ENCODE data around the gene TOE1. TPM values are rescaled to one million over a fixed set of nuclear protein-coding genes. Genes with fewer than 3 reads are reported as not detected.

Gene TOE1
- polyA plus RNA-seq, 1 donor from 2014 or later, result 18.6 TPM

DNA sequence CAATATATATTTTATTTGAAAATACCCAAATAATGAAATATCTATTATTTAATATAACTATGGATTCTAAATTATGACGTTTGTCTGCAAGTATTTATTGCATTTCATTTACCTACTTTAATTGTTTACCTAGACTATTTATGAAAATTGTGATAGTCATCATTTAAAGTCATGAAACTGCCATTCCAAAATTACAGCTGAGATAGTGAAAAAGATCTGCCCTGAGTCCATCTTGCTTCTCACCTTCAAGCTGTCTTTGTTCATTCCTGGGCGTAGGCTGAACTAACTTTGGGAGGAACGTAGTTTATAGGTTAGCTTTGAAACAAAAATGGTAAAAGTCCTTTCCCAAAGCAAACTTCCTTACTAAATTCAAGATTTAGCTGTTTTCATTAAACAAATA lies 25.7 kb upstream of the TOE1 start:
- Mint-ChIP-seq H3K4me1 (no peaks in the 10 kb centered on the region), H3K9me3 (no peaks in the 10 kb centered on the region), H3K4me3 (no peak overlapping the region), H3K27ac (no peak overlapping the region), H3K27me3 (no peaks in the 10 kb centered on the region), H3K36me3 (no peaks in the 10 kb centered on the region)

DNA sequence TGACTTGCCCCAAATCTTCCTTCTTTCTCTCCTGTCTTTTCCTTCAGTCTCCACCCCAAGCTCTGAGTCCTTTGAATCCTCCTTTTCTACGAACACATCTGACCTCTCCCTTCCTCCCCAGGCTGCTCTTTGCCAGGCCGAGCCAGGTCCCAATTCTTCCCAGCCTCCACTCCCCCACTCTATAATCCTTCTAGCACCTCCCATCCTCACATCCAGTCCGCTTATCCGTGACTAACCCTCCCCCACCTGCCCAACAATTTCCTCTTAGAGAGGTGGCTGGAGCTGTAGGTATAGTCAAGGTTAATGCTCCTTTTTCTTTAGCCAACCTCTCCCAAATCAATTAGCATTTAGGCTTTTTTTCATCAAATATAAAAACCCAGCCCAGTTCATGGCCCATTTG lies 22.8 kb upstream of the TOE1 start:
- Mint-ChIP-seq H3K4me1 (peaks cover 0 to 6% (median 2%) of the 10 kb centered on the region in 3 donors), H3K36me3 (no peaks in the 10 kb centered on the region), H3K27me3 (no peaks in the 10 kb centered on the region), H3K4me3 (no peak overlapping the region), H3K9me3 (no peaks in the 10 kb centered on the region), H3K27ac (no peak overlapping the region)

DNA sequence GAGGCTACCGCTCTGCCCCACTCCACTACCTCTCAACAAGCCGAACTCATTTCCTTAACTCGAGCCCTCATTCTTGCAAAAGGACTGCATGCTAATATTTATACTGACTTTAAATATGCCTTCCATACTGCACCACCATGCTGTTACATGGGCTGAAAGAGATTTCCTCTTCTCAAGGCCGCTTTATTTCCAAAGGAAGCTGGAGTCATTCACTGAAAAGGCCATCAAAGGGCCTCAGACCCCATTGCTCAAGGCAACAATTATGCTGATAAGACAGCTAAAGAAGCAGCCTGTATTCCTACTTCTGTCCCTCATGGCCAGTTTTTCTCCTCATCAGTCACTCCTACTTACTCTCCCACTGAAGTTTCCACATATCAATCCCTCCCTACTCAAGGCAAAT lies 20.2 kb upstream of the TOE1 start:
- peaks cover 2 to 6% (median 4%) of the 10 kb centered on the region in 3 donors for H3K4me1 Mint-ChIP-seq
- no peaks in the 10 kb centered on the region for H3K9me3 Mint-ChIP-seq
- H3K27ac Mint-ChIP-seq, result no peak overlapping the region
- no peaks in the 10 kb centered on the region for H3K36me3 Mint-ChIP-seq
- no peak overlapping the region for H3K4me3 Mint-ChIP-seq
- peaks cover 4% of the 10 kb centered on the region for H3K27me3 Mint-ChIP-seq

DNA sequence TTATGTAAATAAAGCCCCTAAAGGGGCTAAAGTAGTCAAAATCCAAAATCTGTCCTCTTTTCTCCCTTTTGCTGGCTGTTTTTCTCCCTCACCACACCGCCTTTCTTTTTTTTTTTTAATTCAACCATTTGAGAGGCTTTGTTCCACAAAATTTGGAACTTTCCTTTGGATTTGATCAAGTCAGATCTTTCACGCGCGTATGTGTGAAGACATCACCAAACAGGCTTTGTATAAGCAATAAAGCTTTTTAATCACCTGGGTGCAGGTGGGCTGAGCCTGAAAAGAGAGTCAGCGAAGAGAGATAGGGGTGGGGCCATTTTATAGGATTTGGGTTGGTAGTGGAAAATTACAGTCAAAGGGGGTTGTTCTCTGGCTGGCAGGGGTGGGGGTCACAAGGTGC lies 18.5 kb upstream of the TOE1 start:
- Mint-ChIP-seq H3K27me3 (peaks cover 4% of the 10 kb centered on the region), H3K27ac (no peak overlapping the region), H3K4me1 (peaks cover 2 to 6% (median 6%) of the 10 kb centered on the region in 3 donors), H3K4me3 (peak overlapping the region; percentile 32 to 62 (median 56)), H3K9me3 (no peaks in the 10 kb centered on the region), H3K36me3 (no peaks in the 10 kb centered on the region)

DNA sequence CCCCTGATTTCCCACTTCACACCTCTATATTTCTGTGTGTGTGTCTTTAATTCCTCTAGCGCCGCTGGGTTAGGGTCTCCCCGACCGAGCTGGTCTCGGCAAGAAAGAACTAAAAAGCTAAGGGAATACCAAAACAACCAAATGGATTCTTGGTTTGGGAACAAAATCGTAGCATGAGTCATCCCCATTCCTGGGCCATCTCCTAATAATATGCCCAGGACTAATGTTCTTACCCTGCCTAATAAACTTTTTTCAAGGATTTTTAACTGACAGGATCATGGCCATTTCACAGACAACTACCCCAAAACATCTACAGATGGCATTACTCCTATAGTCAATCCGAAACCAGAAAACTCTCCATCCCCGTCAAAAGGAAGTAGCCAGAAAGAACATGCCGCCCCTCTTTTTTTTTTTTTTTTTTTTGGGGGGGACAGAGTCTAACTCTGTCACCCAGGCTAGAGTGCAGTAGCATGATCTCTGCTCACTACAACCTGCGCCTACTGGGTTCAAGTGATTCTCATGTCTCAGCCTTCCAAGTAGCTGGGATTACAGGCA lies 17.4 kb upstream of the TOE1 start:
- H3K4me1 Mint-ChIP-seq, result peaks cover 2 to 7% (median 6%) of the 10 kb centered on the region in 3 donors
- peak overlapping the region in 3 of 4 donors; percentile 1 to 14 (median 9) for H3K4me3 Mint-ChIP-seq
- no peaks in the 10 kb centered on the region for H3K36me3 Mint-ChIP-seq
- peak overlapping the region in 1 of 3 donors; percentile 52 for H3K27ac Mint-ChIP-seq
- H3K9me3 Mint-ChIP-seq, result no peaks in the 10 kb centered on the region
- peaks cover 4% of the 10 kb centered on the region for H3K27me3 Mint-ChIP-seq

DNA sequence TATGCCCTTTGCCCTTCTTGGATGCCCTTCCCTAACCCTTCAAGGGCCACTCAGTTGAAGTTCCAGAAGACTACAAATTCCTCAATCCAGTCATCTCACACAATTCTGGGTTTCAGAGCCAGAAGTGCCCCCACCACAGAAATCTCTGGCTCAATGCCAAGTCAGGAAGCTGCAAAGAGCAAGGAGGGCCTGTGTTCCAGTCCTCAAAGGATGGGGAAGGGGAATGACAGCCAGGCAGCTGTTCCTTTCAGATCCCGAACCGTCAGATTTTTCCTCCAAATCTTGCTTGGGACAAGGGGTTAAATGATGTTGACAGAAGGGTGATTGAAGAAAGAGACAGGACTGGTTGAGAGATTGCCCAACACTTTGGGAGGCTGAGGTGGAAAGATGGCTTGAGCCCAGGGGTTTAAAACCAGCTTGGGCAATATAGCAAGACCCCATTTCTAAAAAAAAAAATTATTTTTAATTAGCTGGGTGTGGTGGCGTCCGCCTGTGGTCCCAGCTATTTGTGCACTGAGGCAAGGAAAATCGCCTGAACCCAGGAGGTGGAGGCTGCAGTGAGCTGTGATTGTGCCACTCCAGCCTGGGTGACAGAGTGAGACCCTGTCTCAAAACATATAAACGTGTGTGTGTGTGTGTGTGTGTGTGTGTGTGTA lies 14.0 kb upstream of the TOE1 start:
- peak overlapping the region in 2 of 3 donors; percentile 12 to 86 for H3K27ac Mint-ChIP-seq
- H3K27me3 Mint-ChIP-seq, result peaks cover 4% of the 10 kb centered on the region

DNA sequence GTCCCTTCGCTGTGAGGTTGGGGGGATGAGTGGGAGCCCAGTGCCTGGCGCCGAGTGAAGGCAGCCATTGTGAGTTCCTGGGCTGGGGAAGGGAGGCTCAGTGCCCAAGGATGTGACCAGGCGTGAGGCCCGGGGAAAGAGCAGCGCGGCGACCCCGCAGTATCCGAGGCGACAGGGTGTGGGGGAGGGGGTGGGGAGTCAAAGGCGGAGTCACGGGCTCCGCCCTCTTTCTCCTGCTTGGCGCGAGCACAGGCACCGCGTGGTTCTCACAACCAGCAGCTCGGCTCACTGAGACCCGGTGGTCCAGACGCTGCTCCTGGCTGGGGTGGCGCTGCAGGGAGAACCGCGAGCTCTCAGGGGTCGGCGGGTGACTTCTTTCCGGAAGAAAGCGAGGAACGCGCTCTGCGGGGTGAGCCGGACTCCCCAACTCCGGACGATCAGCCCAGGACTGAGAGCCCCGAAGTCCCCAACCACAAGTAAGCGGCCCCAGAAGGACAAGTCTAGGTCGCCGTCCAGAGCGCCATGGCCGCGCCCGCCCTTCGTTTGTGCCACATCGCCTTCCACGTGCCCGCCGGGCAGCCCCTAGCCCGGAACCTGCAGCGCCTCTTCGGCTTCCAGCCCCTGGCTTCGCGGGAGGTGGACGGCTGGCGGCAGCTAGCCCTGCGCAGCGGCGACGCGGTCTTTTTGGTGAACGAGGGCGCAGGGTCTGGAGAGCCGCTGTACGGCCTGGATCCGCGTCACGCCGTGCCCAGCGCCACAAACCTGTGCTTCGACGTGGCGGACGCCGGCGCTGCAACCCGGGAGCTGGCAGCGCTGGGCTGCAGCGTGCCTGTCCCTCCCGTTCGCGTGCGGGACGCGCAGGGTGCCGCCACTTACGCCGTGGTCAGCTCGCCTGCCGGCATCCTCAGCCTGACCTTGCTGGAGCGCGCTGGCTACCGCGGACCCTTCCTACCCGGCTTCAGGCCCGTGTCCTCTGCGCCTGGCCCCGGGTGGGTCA lies 13.0 kb upstream of the TOE1 start, which contains the start of gene HPDL:
Gene HPDL (plus strand): TSS at position 269 of the 997 bp plus-strand sequence. CDS start 254 bp downstream, at position 523.
- Mint-ChIP-seq H3K27me3 (peaks cover 4% of the 10 kb centered on the region), H3K9me3 (no peaks in the 10 kb centered on the region), H3K36me3 (peaks cover 3% of the 10 kb centered on the region), H3K4me3 (peak within 1 kb of the TSS; percentile 83 to 93 (median 88)), H3K27ac (peak within 1 kb of the TSS; percentile 56 to 86 (median 73)), H3K4me1 (peaks cover 0 to 6% (median 6%) of the 10 kb centered on the region in 3 donors)

More for the DNA sequence above, 14.0 kb upstream of the TOE1 start:
- peaks cover 3% of the 10 kb centered on the region for H3K36me3 Mint-ChIP-seq
- peak overlapping the region; percentile 82 to 93 (median 88) for H3K4me3 Mint-ChIP-seq
- H3K4me1 Mint-ChIP-seq, result peaks cover 6 to 9% (median 6%) of the 10 kb centered on the region in 3 donors
- H3K9me3 Mint-ChIP-seq, result no peaks in the 10 kb centered on the region

DNA sequence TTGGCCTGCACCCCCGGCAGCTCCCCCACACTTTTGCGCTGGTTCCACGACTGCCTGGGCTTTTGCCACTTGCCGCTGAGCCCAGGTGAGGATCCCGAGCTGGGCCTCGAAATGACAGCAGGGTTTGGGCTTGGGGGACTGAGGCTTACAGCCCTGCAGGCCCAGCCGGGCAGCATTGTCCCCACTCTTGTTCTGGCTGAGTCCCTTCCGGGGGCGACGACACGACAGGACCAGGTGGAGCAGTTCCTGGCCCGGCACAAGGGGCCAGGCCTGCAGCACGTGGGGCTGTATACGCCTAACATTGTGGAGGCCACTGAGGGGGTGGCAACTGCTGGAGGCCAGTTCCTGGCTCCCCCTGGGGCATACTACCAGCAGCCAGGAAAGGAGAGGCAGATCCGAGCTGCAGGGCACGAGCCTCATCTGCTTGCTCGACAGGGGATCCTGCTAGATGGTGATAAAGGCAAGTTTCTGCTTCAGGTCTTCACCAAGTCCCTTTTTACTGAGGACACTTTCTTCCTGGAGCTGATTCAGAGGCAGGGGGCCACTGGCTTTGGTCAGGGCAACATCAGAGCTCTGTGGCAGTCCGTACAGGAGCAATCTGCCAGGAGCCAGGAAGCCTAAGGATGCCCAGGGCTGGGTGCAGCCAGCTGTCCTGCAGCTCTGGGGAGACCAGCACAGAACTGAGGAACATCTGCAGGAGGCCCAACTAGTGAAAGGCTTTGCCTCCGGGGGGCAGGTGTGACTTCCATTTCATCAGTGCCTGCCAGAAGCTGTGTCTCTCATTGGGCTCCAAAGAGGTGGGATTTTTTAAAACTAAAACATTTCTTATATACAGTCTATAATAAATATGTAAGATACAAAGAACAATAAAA lies 12.1 kb upstream of the TOE1 start:
- peak overlapping the region in 2 of 3 donors; percentile 47 to 56 for H3K27ac Mint-ChIP-seq
- peak overlapping the region; percentile 83 to 87 (median 84) for H3K4me3 Mint-ChIP-seq
- H3K27me3 Mint-ChIP-seq, result peaks cover 4% of the 10 kb centered on the region
- H3K4me1 Mint-ChIP-seq, result peaks cover 0 to 6% (median 5%) of the 10 kb centered on the region in 3 donors
- peaks cover 3% of the 10 kb centered on the region for H3K36me3 Mint-ChIP-seq
- H3K9me3 Mint-ChIP-seq, result no peaks in the 10 kb centered on the region

DNA sequence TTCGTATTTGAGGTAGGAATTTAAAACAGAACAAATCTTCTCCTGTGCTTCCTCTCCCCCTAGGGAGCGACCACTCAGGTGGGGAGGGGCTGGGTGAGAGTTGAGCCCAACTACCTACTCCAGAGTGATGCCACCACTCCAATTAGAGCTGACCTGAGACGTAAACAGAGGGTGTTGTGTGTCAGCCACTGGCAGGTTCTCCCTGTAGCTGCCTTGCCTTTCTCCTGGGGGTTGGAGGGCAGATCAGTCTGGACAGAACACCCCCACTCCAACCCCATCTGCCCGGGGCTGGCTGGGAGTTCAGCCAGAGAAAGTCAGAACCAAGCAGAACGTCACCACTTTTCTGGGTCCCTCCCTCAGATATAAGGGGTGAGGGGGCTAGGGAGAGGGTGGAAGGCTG lies 11.3 kb upstream of the TOE1 start:
- Mint-ChIP-seq H3K4me1 (peaks cover 0 to 6% (median 5%) of the 10 kb centered on the region in 3 donors), H3K27me3 (peaks cover 4% of the 10 kb centered on the region), H3K36me3 (peaks cover 3% of the 10 kb centered on the region), H3K9me3 (no peaks in the 10 kb centered on the region), H3K4me3 (peak overlapping the region in 3 of 4 donors; percentile 41 to 89 (median 83)), H3K27ac (peak overlapping the region in 1 of 3 donors; percentile 53)

DNA sequence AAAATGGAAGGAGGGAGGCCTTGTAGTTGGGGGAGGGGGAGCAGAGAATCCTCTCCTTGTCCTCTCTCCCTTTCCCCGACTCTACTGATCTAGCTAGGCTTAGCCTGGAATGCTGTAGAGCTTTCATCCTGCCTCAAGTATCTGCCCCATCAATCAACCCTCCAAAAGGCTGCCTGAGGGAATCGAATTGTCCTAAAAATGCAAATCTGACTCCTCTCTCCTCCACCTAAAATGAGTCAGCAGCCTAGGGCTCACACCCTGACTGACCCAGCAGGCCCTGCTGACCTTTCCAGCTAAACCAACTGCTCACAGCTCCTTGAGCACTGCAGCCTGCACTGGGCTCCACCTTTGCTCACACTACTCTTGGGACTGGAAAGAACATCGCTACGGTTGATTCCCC lies 10.5 kb upstream of the TOE1 start:
- Mint-ChIP-seq H3K4me3 (peak overlapping the region in 1 of 4 donors; percentile 65), H3K36me3 (peaks cover 3% of the 10 kb centered on the region), H3K27me3 (no peaks in the 10 kb centered on the region), H3K4me1 (peaks cover under 1 to 8% (median 4%) of the 10 kb centered on the region in 3 donors), H3K9me3 (no peaks in the 10 kb centered on the region), H3K27ac (peak overlapping the region in 1 of 3 donors; percentile 22)

DNA sequence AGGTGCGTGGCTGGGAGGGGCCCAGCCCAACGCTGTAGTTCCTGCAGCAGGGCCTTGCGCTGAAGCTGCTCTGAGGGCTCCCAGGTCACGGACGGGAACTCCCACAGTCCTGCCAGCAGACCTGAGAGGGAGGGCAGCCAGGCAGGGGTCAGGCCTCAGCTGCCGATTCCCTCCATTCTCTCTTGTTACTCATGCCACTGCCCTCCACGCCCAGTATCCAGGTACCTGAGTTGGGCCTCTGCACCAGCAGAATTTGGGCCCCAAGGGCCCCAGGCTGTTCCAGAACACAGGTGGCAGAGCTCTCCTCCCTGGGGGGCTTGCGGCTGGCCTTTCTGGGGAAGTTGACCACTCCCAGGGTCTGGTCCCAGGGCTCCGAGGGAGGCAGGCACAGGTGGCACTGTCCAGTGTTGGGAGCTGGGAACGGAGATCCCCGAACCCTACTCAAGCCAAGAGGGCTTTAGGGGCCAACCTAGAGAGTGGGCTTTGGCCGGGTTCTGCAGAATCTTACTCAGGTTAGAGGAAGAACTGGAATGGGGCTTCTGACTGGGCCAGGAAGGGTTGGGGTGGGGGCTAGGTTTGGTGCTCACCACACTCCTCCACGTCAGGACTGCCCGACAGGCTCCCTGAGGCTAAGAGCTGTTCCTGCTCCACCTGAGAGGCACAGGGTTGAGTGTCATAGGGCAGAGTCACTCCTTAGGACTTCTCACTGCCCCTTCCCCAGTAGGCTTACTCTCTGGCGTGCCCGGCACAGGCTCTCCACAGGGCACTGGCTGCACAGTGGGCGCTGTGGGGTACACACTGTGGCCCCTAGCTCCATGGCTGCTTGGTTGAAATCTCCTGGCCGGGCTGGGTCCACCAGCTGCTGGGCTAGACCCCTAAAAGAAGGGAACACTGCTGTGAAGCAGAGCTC lies 8.3 kb upstream of the TOE1 start:
- H3K27me3 Mint-ChIP-seq, result no peaks in the 10 kb centered on the region
- peaks cover 7 to 11% (median 11%) of the 10 kb centered on the region in 3 donors for H3K4me1 Mint-ChIP-seq
- H3K9me3 Mint-ChIP-seq, result no peaks in the 10 kb centered on the region
- H3K4me3 Mint-ChIP-seq, result no peak overlapping the region
- H3K27ac Mint-ChIP-seq, result no peak overlapping the region
- H3K36me3 Mint-ChIP-seq, result peaks cover 3% of the 10 kb centered on the region

DNA sequence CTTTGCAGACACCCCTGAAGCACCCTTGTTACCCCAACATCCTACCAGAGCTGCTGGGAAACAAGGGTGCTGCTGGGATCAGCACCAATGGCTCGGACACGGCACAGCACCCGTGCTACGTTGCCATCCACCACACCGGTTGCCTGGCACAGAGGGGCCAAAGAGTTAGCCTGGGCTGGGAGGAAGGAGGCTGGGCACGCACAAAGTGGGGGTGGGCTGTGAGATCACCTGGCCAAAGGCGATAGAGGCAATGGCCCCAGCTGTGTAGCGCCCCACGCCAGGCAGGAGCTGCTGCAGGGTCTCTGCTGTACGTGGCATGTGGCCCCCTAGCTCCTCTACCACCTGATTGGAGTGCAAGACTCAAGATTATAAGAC lies 7.6 kb upstream of the TOE1 start:
- Mint-ChIP-seq H3K27ac (no peak overlapping the region), H3K9me3 (no peaks in the 10 kb centered on the region)

More for the DNA sequence above, 7.6 kb upstream of the TOE1 start:
- Mint-ChIP-seq H3K4me3 (no peak overlapping the region), H3K36me3 (peaks cover 3% of the 10 kb centered on the region), H3K27me3 (no peaks in the 10 kb centered on the region), H3K4me1 (peaks cover 7 to 12% (median 11%) of the 10 kb centered on the region in 3 donors)
